Measurements from ENCODE around the gene NAV1.

GRCh38 chr1:201585901-201586300 lies 47.0 kb downstream of the NAV1 start:
- TF ChIP-seq EZH2 (IDR thresholded peaks at IDR 0.05; ENCODE audit: low read depth, unreplicated experiment) (no peak), CTCF (conservative IDR thresholded peaks at IDR 0.05; ENCODE audit: low read depth in 2 of 2) (no peak), REST (IDR thresholded peaks at IDR 0.05; ENCODE audit: unreplicated experiment) (no peak), EZH2phosphoT487 (IDR thresholded peaks at IDR 0.05; ENCODE audit: unreplicated experiment) (no peak), POLR2AphosphoS5 (IDR thresholded peaks at IDR 0.05; ENCODE audit: low read depth) (no peak), ETS1 (IDR thresholded peaks at IDR 0.05) (no peak)
